ENCODE results near the gene TNK2.

- no peak for TF ChIP-seq CTCF (IDR thresholded peaks at IDR 0.05)
- no peak for TF ChIP-seq EZH2 (IDR thresholded peaks at IDR 0.05; ENCODE audit: borderline replicate concordance, insufficient read depth, low read depth, low read length, poor library complexity, severe bottlenecking)
Measured at GRCh38 chr3:195876297-195877064, 31.9 kb downstream of the TNK2 start.
